GM18873 (cell line): ENCODE measurements around the gene ACADS.

Source experiments
- ATAC-seq: cut with Tn5 transposase; IDR thresholded peaks from one replicate; pipeline ENCODE4 v1.9.1; 2021; ENCODE audit warnings: mild to moderate bottlenecking, moderate library complexity, moderate number of reproducible peaks; ENCODE audit not compliant: unreplicated experiment, low FRiP score

ACADS gene

GRCh38 chr12:120750806-120751205 lies 25.2 kb downstream of the ACADS start:
- ATAC-seq = no peak

- ATAC-seq = no peak
Observed at GRCh38 chr12:120751389-120751788, 25.8 kb downstream of the ACADS start.

GRCh38 chr12:120754792-120755191 lies 29.2 kb downstream of the ACADS start:
- ATAC-seq = no peak

- no peak for ATAC-seq
Observed at GRCh38 chr12:120755269-120755668, 29.6 kb downstream of the ACADS start.

- ATAC-seq = no peak
Observed at GRCh38 chr12:120757226-120757742, 31.7 kb downstream of the ACADS start.

- no peak for ATAC-seq
Observed at GRCh38 chr12:120757949-120758348, 32.3 kb downstream of the ACADS start.

GRCh38 chr12:120758798-120759590 lies 33.4 kb downstream of the ACADS start:
- ATAC-seq = no peak

GRCh38 chr12:120759591-120760348 lies 34.1 kb downstream of the ACADS start:
- no peak for ATAC-seq

GRCh38 chr12:120760349-120761254 lies 35.0 kb downstream of the ACADS start:
- no peak for ATAC-seq

GRCh38 chr12:120761519-120761934 lies 35.9 kb downstream of the ACADS start:
- no peak for ATAC-seq

- ATAC-seq = no peak
Observed at GRCh38 chr12:120762086-120762485, 36.5 kb downstream of the ACADS start.

- no peak for ATAC-seq
Observed at GRCh38 chr12:120763250-120763649, 37.6 kb downstream of the ACADS start.

- no peak for ATAC-seq
Observed at GRCh38 chr12:120764816-120765215, 39.2 kb downstream of the ACADS start.

GRCh38 chr12:120766566-120766965 lies 40.9 kb downstream of the ACADS start:
- ATAC-seq = no peak

- no peak for ATAC-seq
Observed at GRCh38 chr12:120767071-120768024, 41.7 kb downstream of the ACADS start.

- ATAC-seq = no peak
Observed at GRCh38 chr12:120771097-120771496, 45.5 kb downstream of the ACADS start.

GRCh38 chr12:120774169-120774916 lies 48.7 kb downstream of the ACADS start:
- ATAC-seq = no peak

GRCh38 chr12:120775862-120776552 lies 50.4 kb downstream of the ACADS start:
- no peak for ATAC-seq
